Type B pancreatic cell (in vitro differentiated cells): ENCODE results near the gene XRCC5. TPM values are rescaled to one million over a fixed set of nuclear protein-coding genes. Genes with fewer than 3 reads are reported as not detected.

Source experiments
- DNase-seq: peaks from one replicate; pipeline ENCODE4 v3.0.0; 2021; ENCODE audit warnings: mixed read lengths; ENCODE audit not compliant: unreplicated experiment; ENCODE audit errors: extremely low spot score
- H3K27ac Mint-ChIP-seq: 2 replicates; pipeline ENCODE4 v1.8.0; 2021; ENCODE audit warnings: mild to moderate bottlenecking, mixed read lengths
- H3K27me3 Mint-ChIP-seq: 2 replicates; pipeline ENCODE4 v1.8.0; 2021; ENCODE audit warnings: mixed read lengths
- H3K36me3 Mint-ChIP-seq: 2 replicates; pipeline ENCODE4 v1.8.0; 2021; ENCODE audit warnings: mixed read lengths
- H3K4me1 Mint-ChIP-seq: one replicate; pipeline ENCODE4 v1.8.0; 2021; ENCODE audit warnings: mixed read lengths; ENCODE audit not compliant: unreplicated experiment
- H3K4me3 Mint-ChIP-seq: 2 replicates; pipeline ENCODE4 v1.8.0; 2021; ENCODE audit warnings: mild to moderate bottlenecking, mixed read lengths
- H3K9me3 Mint-ChIP-seq: 2 replicates; pipeline ENCODE4 v1.8.0; 2021; ENCODE audit warnings: mixed read lengths
- CTCF ChIP-seq: fragments of 200-600 bp; sonication (generic); conservative IDR thresholded peaks from 2 replicates; pipeline ENCODE4 v1.5.0; 2021; ENCODE audit warnings: antibody characterized with exemption, mild to moderate bottlenecking
- total RNA-seq: library from RNA; stranded (reverse); gene quantifications from 2 replicates; pipeline ENCODE4 v1.2.1, GENCODE V29; 2021; ENCODE audit warnings: low replicate concordance

The XRCC5 gene
- total RNA-seq, 1 donor from 2014 or later: 349 TPM

- DNase-seq: no peak
- Mint-ChIP-seq H3K27ac (peak overlapping the region; percentile 25), H3K27me3 (no peaks in the 10 kb centered on the region), H3K4me3 (no peak overlapping the region), H3K9me3 (no peaks in the 10 kb centered on the region), H3K4me1 (peaks cover 38% of the 10 kb centered on the region), H3K36me3 (peaks cover 28% of the 10 kb centered on the region)
- no peak for TF ChIP-seq CTCF
Measured at GRCh38 chr2:216188956-216189355, 79.8 kb downstream of the XRCC5 start.

GRCh38 chr2:216189410-216189809, 80.3 kb downstream of the XRCC5 start:
- no peak for TF ChIP-seq CTCF
- Mint-ChIP-seq H3K27me3 (no peaks in the 10 kb centered on the region), H3K27ac (peak overlapping the region; percentile 25), H3K9me3 (no peaks in the 10 kb centered on the region), H3K36me3 (peaks cover 32% of the 10 kb centered on the region), H3K4me1 (peaks cover 38% of the 10 kb centered on the region), H3K4me3 (no peak overlapping the region)
- DNase-seq: no peak

GRCh38 chr2:216192181-216192580, 83.0 kb downstream of the XRCC5 start:
- H3K9me3 Mint-ChIP-seq: no peaks in the 10 kb centered on the region
- H3K27me3 Mint-ChIP-seq: no peaks in the 10 kb centered on the region
- no peak for DNase-seq
- peaks cover 25% of the 10 kb centered on the region for H3K4me1 Mint-ChIP-seq
- H3K4me3 Mint-ChIP-seq: no peak overlapping the region
- H3K36me3 Mint-ChIP-seq: peaks cover 49% of the 10 kb centered on the region
- no peak overlapping the region for H3K27ac Mint-ChIP-seq
- no peak for TF ChIP-seq CTCF

GRCh38 chr2:216192931-216193330, 83.8 kb downstream of the XRCC5 start:
- Mint-ChIP-seq H3K27ac (no peak overlapping the region), H3K4me1 (peaks cover 17% of the 10 kb centered on the region)

GRCh38 chr2:216194013-216194412, 84.9 kb downstream of the XRCC5 start:
- no peak for DNase-seq
- no peak overlapping the region for H3K27ac Mint-ChIP-seq
- no peaks in the 10 kb centered on the region for H3K27me3 Mint-ChIP-seq
- H3K36me3 Mint-ChIP-seq: peaks cover 62% of the 10 kb centered on the region
- H3K4me1 Mint-ChIP-seq: peaks cover 6% of the 10 kb centered on the region
- H3K9me3 Mint-ChIP-seq: no peaks in the 10 kb centered on the region
- TF ChIP-seq CTCF: no peak
- H3K4me3 Mint-ChIP-seq: no peak overlapping the region

More at GRCh38 chr2:216192931-216193330, 83.8 kb downstream of the XRCC5 start:
- TF ChIP-seq CTCF: no peak
- Mint-ChIP-seq H3K4me3 (no peak overlapping the region), H3K36me3 (peaks cover 56% of the 10 kb centered on the region), H3K27me3 (no peaks in the 10 kb centered on the region), H3K9me3 (no peaks in the 10 kb centered on the region)
- no peak for DNase-seq

GRCh38 chr2:216194561-216194960, 85.4 kb downstream of the XRCC5 start:
- DNase-seq: no peak
- TF ChIP-seq CTCF: no peak
- Mint-ChIP-seq H3K9me3 (no peaks in the 10 kb centered on the region), H3K4me3 (no peak overlapping the region), H3K36me3 (peaks cover 66% of the 10 kb centered on the region), H3K4me1 (peaks cover under 1% of the 10 kb centered on the region), H3K27ac (no peak overlapping the region), H3K27me3 (no peaks in the 10 kb centered on the region)
